Amniotic epithelial cell (primary cell): Measurements from ENCODE around the gene KRT78.
"Not testable (repeated sequence)": the region's sequence is repeated elsewhere in the genome, so short reads cannot be mapped to it uniquely, and the experiment has no call there.

Experiments
- DNase-seq: peaks from one replicate; pipeline ENCODE4 v3.0.0-alpha.2; 2010; ENCODE audit warnings: low read depth

KRT78 gene

GRCh38 chr12:52871291-52872039 lies 22.7 kb upstream of the KRT78 start:
- DNase-seq, result peak; percentile 46

GRCh38 chr12:52870361-52871290 lies 21.8 kb upstream of the KRT78 start:
- DNase-seq, result no peak

DNA sequence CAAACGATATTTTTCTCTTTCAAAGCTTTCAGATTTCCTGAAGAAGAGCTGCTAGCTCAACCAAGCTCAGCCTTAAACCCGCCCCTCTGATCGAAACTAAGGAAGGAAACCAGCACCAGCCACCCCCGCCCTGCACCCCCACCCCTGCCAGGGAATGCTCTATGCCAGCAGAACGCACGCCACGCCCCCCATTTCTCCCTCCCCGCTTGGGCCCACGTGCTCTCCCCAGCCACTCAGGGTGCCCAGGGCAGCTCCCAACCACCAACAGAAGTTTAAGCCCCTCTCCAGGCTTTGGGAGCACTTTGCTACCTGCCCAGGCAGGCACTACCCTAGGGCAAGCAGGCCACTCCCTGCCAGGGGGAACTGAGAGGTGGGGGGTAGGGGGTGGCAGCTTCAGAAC lies 18.8 kb upstream of the KRT78 start:
- DNase-seq, result no peak

- no peak for DNase-seq
Observed at GRCh38 chr12:52867152-52867551, 18.4 kb upstream of the KRT78 start.

DNA sequence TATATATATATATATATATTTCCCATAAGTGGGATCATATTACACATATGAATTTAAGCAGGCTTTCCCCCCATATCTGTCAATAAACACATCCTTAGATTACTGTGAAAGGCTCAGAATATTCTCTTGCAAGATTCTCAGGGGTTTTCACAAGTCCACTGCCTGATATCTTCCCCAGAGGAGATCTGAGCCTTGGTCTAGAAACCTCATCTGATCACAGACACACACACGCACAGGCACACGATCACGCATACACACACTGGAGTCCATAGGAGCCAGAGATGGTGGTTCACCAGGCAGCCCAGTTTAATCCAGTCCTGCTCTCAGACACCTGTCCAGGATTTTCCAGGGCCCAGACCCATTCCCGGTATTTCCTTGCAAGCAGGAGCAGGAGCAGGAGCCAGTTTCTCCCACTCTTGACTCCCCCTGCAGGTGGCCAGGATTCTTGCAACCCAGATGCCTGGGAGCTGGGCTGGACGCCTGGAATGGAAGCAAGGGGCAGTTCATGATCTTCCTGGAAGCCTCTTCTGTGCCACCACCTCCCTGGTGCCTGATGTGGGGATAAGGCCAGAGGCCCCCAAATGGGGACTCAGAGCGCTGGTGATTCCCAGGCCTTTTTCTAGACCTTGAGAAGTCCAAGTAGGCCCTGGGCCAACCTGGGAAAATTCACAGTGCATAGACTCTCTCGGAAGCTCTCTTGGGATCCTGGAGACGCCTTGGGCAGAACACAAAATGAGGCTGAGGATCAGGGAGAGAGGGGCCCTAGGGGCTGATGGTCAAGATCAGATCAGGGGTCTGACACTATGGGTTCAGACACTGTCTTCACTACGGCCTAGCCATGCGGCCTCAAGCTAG lies 16.5 kb upstream of the KRT78 start:
- DNase-seq, result peak; percentile 68

GRCh38 chr12:52862023-52862422 lies 13.2 kb upstream of the KRT78 start:
- DNase-seq, result no peak

DNA sequence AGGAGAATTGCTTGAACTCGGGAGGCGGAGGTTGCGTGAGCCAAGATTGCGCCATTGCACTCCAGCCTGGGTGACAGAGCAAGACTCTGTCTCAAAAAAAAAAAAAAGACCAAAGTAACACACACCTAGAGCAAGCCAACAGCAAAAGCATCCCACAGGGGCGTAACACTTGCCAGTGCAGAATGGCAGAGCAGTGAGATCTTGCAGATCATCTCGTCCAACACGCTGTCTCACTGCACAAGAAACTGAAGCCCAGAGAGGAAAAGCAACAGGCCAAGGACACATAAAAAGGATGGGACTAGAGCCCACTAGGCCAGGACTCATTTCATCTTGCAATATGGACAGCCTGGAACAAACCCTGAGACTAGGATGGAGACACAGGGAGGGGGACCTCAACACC lies 12.7 kb upstream of the KRT78 start:
- DNase-seq, result no peak

GRCh38 chr12:52860102-52860823 lies 11.5 kb upstream of the KRT78 start:
- peak; percentile 75 for DNase-seq

DNA sequence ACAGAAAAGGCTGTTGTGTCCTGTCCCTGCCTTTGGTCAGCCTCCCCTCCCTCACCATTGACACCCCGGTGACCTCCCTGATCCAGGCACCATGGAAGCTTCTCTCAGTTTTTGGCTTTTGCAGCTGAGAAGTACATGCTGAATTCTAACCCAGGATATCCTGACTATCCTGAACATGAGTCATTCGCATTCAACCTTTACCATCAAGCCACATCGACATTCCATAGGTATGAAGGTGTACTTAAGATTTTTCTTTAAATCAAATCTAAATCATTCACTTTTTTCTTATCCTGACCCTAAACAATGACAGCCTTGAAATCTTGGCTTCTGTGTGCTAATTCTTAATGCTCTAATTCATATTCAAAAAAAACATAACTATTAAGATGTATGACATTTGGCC lies 8.7 kb upstream of the KRT78 start:
- no peak for DNase-seq

- no peak for DNase-seq
Observed at GRCh38 chr12:52856787-52857186, 8.0 kb upstream of the KRT78 start.

DNA sequence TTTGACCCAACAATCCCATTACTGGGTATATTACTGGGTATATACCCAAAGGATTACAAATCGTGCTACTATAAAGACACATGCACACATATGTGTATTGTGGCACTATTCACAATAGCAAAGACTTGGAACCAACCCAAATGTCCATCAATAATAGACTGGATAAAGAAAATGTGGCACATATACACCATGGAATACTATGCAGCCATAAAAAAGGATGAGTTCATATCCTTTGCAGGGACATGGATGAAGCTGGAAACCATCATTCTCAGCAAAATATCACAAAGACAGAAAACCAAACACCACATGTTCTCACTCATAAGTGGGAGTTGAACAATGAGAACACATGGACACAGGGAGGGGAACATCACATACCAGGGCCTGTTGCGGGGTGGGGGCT lies 7.3 kb upstream of the KRT78 start:
- DNase-seq, result not testable (repeated sequence)

- DNase-seq, result no peak
Observed at GRCh38 chr12:52851787-52852186, 3.0 kb upstream of the KRT78 start.

- no peak for DNase-seq
Observed at GRCh38 chr12:52850681-52851080, 1.9 kb upstream of the KRT78 start.

DNA sequence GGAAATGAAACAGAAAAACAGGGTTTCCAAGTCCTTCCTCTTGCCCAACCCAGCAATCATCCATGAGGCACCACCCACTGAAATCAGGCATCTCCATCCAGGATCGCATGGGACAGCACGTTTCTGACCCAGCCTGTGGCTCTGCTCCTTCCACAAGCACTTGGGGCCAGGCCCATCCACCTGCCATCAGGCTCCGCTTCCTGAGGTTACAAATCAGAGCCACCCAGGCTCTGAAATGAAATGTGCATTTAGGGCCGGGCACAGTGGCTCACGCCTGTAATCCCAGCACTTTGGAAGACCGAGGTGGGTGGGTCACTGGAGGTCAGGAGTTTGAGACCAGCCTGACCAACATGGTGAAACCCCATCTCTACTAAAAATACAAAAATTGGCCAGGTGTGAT lies 717 bp upstream of the KRT78 start:
- no peak for DNase-seq

DNA sequence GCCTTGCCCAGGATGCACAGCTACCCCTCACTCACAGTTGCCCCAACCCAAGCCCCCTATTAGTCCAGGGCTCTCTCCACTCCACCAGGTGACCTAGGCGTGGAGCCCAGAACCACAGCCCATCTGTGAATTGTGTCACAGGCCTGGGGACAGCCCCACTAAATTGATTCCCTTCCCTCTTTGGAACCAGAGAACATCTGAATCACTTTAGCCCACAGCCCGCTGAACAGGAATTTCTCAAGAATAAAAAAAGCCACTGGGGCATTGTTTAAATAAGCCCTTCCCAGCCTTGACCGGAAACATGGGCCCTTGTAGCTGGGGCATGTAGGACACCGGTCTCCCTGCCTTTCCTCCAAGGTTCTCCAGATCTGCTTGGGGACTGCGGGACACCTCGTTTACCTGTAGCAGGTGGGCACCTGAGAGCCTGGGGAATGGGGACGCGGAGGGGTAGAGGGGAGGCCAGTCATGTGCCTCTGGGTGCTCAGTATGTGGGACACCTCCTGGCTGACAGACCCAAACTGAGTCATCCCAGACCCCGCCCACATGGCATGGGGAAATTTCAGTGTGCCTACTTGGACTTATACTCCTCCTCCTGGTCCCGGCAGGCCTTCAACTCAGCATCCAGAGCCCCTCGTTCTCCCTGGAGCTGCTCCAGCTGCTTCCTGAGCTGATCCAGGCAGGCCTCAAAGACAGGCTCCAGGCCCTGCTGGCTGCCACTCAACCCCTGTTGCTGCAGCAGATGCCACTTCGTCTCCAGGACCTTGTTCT lies 1.3 kb downstream of the KRT78 start:
- DNase-seq, result no peak

- DNase-seq, result no peak
Observed at GRCh38 chr12:52846356-52846970, 2.3 kb downstream of the KRT78 start.

DNA sequence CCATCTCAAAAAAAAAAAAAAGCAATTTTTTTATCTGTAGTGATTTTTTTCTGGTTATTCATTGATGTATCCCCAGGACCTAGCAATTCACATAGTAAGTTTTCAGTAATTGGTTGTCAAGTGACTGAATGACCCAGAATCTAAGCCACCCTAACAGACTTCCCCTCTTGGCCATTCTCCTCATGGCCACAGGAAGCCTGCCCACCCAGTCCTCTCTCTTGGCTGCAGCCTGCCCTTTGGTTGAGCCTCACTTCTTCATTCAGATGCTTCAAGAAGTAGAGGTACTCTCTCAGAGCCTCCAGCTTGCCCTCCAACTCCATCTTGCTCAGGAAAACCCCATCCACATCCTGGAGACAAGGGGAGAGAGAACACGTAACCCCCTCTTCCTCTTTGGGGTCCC lies 2.8 kb downstream of the KRT78 start:
- no peak for DNase-seq

DNA sequence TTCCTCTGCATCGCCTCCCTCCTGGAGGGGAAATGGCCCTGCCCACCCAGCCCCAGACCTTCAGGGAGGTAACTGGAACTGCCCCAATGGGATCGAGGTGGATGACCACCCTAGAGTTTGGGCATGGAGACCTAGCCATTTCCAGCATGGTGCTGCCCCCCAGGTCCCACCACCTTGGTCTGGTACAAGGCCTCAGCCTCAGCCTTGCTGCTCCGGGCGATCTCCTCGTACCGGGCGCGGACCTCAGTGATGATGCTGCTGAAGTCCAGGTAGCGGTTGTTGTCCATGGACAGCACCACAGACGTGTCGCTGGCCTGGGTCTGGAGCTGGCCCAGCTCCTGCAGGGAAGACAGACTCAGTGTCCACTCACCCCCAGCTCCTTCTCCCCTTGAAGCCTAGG lies 4.4 kb downstream of the KRT78 start:
- no peak for DNase-seq

GRCh38 chr12:52839436-52840105 lies 9.2 kb downstream of the KRT78 start:
- no peak for DNase-seq
